ENCODE results near the gene TCF12. TPM values are rescaled to one million over a fixed set of nuclear protein-coding genes. Genes with fewer than 3 reads are reported as not detected.

TCF12 gene
- total RNA-seq, 1 donor from 2014 or later = 138 TPM

DNA sequence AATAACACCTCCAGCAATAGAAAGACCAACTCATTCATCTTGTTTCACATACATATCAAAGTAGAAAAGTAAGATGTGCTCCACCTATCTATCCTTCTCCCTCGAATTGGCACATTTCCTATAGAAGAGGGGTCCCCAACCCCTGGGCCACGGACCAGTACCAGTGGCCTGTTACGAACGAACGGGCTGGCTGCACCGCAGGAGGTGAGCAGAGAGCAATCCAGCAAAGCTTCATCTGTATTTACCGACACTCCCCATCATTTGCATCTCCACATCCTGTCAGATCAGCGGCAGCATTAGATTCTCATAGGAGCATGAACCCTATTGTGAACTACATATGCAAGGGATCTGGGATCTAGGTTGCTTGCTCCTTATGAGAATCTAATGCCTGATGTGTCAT lies 362.9 kb downstream of the TCF12 start:
- Histone ChIP-seq H3K27me3 (no peaks in the 10 kb centered on the region), H3K4me3 (no peak overlapping the region), H3K9me3 (no peaks in the 10 kb centered on the region), H3K4me1 (peaks cover 6% of the 10 kb centered on the region), H3K27ac (no peak overlapping the region), H3K36me3 (peaks cover 0 to 20% of the 10 kb centered on the region in 2 donors)
- intact Hi-C loops (cut with DNase I) = no loop called here
- DNase-seq (ENCODE audit: extremely low spot score in 2 of 2) = no peak
- TF ChIP-seq POLR2AphosphoS5 (IDR thresholded peaks at IDR 0.05; ENCODE audit: insufficient read depth in 1 of 2, low read depth in 1 of 2) = no peak
- no peak for TF ChIP-seq POLR2A (IDR thresholded peaks at IDR 0.05)
- TF ChIP-seq CTCF (IDR thresholded peaks at IDR 0.05) = no peak

GRCh38 chr15:57282686-57283085 lies 364.2 kb downstream of the TCF12 start:
- Histone ChIP-seq H3K4me3 (no peak overlapping the region), H3K4me1 (peaks cover 6% of the 10 kb centered on the region), H3K27ac (no peak overlapping the region), H3K27me3 (no peaks in the 10 kb centered on the region), H3K9me3 (no peaks in the 10 kb centered on the region), H3K36me3 (peaks cover 0 to 20% of the 10 kb centered on the region in 2 donors)
- TF ChIP-seq POLR2A (IDR thresholded peaks at IDR 0.05) = no peak
- no peak for TF ChIP-seq CTCF (IDR thresholded peaks at IDR 0.05)
- TF ChIP-seq POLR2AphosphoS5 (IDR thresholded peaks at IDR 0.05; ENCODE audit: insufficient read depth in 1 of 2, low read depth in 1 of 2) = no peak
- DNase-seq (ENCODE audit: extremely low spot score in 2 of 2) = no peak
- intact Hi-C loops (cut with DNase I) = no loop called here

DNA sequence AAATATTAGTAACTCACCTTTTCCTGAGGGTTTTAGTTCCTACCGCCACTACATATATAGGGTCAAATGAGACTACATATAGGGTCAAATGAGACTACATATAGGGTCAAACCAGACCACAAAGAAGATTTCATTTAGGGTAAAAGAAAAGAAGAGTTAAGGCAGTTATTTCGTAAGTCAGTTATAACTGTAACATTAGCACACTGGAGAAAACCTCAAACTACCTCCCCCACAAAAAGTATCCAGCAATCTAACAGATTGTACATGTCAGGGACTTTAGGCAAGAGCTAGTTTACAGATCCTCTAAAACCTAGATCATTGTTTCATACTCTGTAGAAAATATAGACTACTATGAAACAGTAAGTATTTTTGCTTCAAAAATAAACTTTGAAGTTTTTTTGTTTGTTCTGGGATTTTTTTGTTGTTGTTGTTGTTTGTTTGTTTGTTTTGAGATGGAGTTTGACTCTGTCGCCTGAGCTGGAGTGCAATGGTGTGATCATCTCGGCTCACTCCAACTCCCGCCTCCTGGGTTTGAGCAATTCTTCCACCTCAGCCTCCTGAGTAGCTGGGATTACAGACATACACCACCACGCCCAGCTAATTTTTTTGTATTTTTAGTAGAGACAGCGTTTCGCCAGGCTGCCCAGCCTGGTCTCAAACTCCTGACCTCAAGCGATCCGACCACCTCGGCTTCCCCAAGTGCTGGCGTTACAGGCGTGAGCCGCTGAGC lies 365.5 kb downstream of the TCF12 start:
- no peak for DNase-seq (ENCODE audit: extremely low spot score in 2 of 2)
- intact Hi-C loops (cut with DNase I) = no loop called here
- TF ChIP-seq POLR2A (IDR thresholded peaks at IDR 0.05) (no peak), POLR2AphosphoS5 (IDR thresholded peaks at IDR 0.05; ENCODE audit: insufficient read depth in 1 of 2, low read depth in 1 of 2) (peak in 1 of 2 donors; percentile 31)
- Histone ChIP-seq H3K9me3 (no peaks in the 10 kb centered on the region), H3K27me3 (no peaks in the 10 kb centered on the region), H3K4me3 (no peak overlapping the region), H3K4me1 (peaks cover 6% of the 10 kb centered on the region), H3K36me3 (peaks cover 0 to 19% of the 10 kb centered on the region in 2 donors), H3K27ac (peak overlapping the region; percentile 60)

- peaks cover 7% of the 10 kb centered on the region for H3K4me1 ChIP-seq
- no peak overlapping the region for H3K4me3 ChIP-seq
- TF ChIP-seq POLR2AphosphoS5 (IDR thresholded peaks at IDR 0.05; ENCODE audit: insufficient read depth in 1 of 2, low read depth in 1 of 2) (peak in 1 of 2 donors; percentile 4), CTCF (IDR thresholded peaks at IDR 0.05) (no peak)
- no peaks in the 10 kb centered on the region for H3K27me3 ChIP-seq
- intact Hi-C loops (cut with DNase I) = no loop called here
- peak overlapping the region; percentile 60 for H3K27ac ChIP-seq
- no peaks in the 10 kb centered on the region for H3K9me3 ChIP-seq
- DNase-seq (ENCODE audit: extremely low spot score in 2 of 2) = no peak
- peaks cover 0 to 16% of the 10 kb centered on the region in 2 donors for H3K36me3 ChIP-seq
Observed at GRCh38 chr15:57284535-57284934, 366.1 kb downstream of the TCF12 start.

GRCh38 chr15:57285386-57285785 lies 366.9 kb downstream of the TCF12 start:
- H3K4me3 ChIP-seq = no peak overlapping the region
- H3K9me3 ChIP-seq = no peaks in the 10 kb centered on the region
- no peak for DNase-seq (ENCODE audit: extremely low spot score in 2 of 2)
- no peak for TF ChIP-seq POLR2AphosphoS5 (IDR thresholded peaks at IDR 0.05; ENCODE audit: insufficient read depth in 1 of 2, low read depth in 1 of 2)
- no peak for TF ChIP-seq CTCF (IDR thresholded peaks at IDR 0.05)
- TF ChIP-seq POLR2A (IDR thresholded peaks at IDR 0.05) = no peak
- intact Hi-C loops (cut with DNase I) = no loop called here
- H3K27ac ChIP-seq = no peak overlapping the region
- H3K4me1 ChIP-seq = peaks cover 12% of the 10 kb centered on the region
- no peaks in the 10 kb centered on the region for H3K27me3 ChIP-seq
- peaks cover 0 to 10% of the 10 kb centered on the region in 2 donors for H3K36me3 ChIP-seq
